GM23338 (cell line): ENCODE results near the gene NOTCH1.

Experiments
- EZH2 ChIP-seq: fragments of 200-600 bp; sonication (generic); IDR thresholded peaks from one replicate; pipeline ENCODE4 v1.8.0; 2017; ENCODE audit warnings: antibody characterized with exemption, mild to moderate bottlenecking, low read depth; ENCODE audit not compliant: unreplicated experiment
- EZH2phosphoT487 ChIP-seq: fragments of 200-600 bp; sonication (generic); IDR thresholded peaks from one replicate; pipeline ENCODE4 v1.8.1; 2018; ENCODE audit warnings: antibody characterized with exemption; ENCODE audit not compliant: unreplicated experiment
- NANOG ChIP-seq: IDR thresholded peaks from 2 replicates; pipeline ENCODE4 v1.6.1; 2016; ENCODE audit warnings: antibody characterized with exemption, borderline replicate concordance
- POLR2AphosphoS5 ChIP-seq: IDR thresholded peaks from 2 replicates; pipeline ENCODE4 v1.6.1; 2016; ENCODE audit warnings: antibody characterized with exemption, low read depth
- TF ChIP-seq, protein P1 (sequence below), 2 experiments: fragments of 200-600 bp in 1 of 2; sonication (generic) in 1 of 2; conservative IDR thresholded peaks; 2 replicates each; pipeline versions ENCODE4 v1.5.1 to v1.6.1; 2016 to 2017; ENCODE audit warnings: antibody characterized with exemption in 2 of 2, low read depth in 2 of 2, mild to moderate bottlenecking in 2 of 2, moderate library complexity in 1 of 2
- TF ChIP-seq, protein P2 (sequence below): IDR thresholded peaks from 2 replicates; pipeline ENCODE4 v1.6.1; 2016; ENCODE audit warnings: antibody characterized with exemption
- TF ChIP-seq, protein P3 (sequence below): IDR thresholded peaks from one replicate; pipeline ENCODE4 v1.6.1; 2018; ENCODE audit warnings: antibody characterized with exemption; ENCODE audit not compliant: unreplicated experiment

DNA sequence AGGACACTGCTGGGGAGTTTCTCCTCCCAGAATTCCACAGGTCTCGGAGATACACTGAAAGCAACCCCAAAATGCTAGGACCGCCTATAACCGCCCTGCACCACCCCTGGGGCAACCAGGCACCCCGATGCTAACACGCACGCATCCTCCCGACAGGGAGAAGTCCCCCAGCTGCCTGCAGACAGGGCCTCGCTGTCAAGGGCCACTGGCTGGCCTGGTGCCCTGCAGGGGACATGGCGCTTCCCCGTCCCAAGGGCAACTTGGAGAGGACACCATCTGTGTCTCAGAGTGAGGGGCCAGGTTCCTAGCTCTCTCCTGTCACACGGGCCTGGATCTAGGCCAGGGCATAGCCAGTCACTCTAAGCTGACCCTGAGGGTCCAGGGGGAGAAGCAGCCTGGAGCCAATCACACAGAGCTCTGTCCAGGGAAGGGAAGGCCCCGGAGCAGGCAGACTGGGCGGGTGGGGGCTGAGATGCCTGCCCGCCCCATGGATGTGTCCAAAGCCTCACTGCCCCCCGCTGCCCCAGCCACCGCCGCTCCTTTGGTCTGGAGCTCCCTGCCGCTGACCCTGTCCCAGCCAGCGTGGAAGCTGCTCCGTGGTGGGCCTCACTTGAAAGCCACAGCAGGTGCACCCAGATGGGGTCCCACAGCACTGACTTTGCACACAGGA lies 9.7 kb downstream of the NOTCH1 start:
- TF ChIP-seq, protein P1, sequence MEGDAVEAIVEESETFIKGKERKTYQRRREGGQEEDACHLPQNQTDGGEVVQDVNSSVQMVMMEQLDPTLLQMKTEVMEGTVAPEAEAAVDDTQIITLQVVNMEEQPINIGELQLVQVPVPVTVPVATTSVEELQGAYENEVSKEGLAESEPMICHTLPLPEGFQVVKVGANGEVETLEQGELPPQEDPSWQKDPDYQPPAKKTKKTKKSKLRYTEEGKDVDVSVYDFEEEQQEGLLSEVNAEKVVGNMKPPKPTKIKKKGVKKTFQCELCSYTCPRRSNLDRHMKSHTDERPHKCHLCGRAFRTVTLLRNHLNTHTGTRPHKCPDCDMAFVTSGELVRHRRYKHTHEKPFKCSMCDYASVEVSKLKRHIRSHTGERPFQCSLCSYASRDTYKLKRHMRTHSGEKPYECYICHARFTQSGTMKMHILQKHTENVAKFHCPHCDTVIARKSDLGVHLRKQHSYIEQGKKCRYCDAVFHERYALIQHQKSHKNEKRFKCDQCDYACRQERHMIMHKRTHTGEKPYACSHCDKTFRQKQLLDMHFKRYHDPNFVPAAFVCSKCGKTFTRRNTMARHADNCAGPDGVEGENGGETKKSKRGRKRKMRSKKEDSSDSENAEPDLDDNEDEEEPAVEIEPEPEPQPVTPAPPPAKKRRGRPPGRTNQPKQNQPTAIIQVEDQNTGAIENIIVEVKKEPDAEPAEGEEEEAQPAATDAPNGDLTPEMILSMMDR (conservative IDR thresholded peaks at IDR 0.05; ENCODE audit: low read depth in 2 of 2) = no peak
- TF ChIP-seq, protein P2, sequence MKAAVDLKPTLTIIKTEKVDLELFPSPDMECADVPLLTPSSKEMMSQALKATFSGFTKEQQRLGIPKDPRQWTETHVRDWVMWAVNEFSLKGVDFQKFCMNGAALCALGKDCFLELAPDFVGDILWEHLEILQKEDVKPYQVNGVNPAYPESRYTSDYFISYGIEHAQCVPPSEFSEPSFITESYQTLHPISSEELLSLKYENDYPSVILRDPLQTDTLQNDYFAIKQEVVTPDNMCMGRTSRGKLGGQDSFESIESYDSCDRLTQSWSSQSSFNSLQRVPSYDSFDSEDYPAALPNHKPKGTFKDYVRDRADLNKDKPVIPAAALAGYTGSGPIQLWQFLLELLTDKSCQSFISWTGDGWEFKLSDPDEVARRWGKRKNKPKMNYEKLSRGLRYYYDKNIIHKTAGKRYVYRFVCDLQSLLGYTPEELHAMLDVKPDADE = no peak
- no peak for TF ChIP-seq POLR2AphosphoS5
- no peak for TF ChIP-seq EZH2phosphoT487
- TF ChIP-seq, protein P3, sequence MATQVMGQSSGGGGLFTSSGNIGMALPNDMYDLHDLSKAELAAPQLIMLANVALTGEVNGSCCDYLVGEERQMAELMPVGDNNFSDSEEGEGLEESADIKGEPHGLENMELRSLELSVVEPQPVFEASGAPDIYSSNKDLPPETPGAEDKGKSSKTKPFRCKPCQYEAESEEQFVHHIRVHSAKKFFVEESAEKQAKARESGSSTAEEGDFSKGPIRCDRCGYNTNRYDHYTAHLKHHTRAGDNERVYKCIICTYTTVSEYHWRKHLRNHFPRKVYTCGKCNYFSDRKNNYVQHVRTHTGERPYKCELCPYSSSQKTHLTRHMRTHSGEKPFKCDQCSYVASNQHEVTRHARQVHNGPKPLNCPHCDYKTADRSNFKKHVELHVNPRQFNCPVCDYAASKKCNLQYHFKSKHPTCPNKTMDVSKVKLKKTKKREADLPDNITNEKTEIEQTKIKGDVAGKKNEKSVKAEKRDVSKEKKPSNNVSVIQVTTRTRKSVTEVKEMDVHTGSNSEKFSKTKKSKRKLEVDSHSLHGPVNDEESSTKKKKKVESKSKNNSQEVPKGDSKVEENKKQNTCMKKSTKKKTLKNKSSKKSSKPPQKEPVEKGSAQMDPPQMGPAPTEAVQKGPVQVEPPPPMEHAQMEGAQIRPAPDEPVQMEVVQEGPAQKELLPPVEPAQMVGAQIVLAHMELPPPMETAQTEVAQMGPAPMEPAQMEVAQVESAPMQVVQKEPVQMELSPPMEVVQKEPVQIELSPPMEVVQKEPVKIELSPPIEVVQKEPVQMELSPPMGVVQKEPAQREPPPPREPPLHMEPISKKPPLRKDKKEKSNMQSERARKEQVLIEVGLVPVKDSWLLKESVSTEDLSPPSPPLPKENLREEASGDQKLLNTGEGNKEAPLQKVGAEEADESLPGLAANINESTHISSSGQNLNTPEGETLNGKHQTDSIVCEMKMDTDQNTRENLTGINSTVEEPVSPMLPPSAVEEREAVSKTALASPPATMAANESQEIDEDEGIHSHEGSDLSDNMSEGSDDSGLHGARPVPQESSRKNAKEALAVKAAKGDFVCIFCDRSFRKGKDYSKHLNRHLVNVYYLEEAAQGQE = no peak
- TF ChIP-seq NANOG = no peak
- no peak for TF ChIP-seq EZH2
